GM12873 (cell line): Measurements from ENCODE around the gene PLCL1.

Experiments used
- TF ChIP-seq, protein P1 (sequence below): IDR thresholded peaks from 2 replicates; pipeline ENCODE4 v1.5.1; 2012; ENCODE audit warnings: low read depth, mild to moderate bottlenecking, moderate library complexity, low read length, control low read depth; ENCODE audit not compliant: insufficient read depth; ENCODE audit errors: missing control alignments

PLCL1 gene

DNA sequence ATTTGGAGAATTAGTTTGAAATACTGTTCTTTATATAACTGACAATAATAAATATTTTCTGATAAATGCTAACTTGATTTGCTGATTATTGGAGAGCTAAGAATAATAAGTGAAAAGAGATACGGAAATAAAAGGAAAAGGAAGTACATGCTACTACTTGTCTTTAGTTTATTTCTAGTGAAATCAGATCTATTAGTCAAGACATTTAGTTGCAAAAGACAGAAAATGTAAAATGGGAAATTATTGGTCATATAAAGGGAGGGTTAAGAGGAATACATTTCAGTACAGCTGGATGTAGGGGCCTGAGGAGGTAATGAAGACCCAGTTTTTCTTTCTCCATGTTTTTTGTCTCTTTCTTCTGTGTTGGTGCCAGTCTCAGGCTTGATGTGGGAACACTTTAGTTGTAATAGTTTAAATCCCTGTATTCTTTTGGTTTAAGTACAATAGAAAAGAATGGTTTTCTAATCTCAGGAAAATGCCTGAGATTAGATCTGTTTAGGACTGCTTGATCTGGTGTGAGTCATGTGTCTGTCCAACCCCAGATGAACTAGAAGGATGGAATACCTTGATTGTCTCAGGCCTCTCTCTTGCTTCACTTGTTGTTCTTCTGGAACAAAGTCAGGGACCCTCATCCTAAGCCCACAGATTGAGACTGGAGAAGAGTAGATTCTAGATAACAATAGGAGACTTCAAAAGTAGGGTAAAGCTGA lies 58.0 kb downstream of the PLCL1 start:
- TF ChIP-seq, protein P1, sequence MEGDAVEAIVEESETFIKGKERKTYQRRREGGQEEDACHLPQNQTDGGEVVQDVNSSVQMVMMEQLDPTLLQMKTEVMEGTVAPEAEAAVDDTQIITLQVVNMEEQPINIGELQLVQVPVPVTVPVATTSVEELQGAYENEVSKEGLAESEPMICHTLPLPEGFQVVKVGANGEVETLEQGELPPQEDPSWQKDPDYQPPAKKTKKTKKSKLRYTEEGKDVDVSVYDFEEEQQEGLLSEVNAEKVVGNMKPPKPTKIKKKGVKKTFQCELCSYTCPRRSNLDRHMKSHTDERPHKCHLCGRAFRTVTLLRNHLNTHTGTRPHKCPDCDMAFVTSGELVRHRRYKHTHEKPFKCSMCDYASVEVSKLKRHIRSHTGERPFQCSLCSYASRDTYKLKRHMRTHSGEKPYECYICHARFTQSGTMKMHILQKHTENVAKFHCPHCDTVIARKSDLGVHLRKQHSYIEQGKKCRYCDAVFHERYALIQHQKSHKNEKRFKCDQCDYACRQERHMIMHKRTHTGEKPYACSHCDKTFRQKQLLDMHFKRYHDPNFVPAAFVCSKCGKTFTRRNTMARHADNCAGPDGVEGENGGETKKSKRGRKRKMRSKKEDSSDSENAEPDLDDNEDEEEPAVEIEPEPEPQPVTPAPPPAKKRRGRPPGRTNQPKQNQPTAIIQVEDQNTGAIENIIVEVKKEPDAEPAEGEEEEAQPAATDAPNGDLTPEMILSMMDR, result no peak

DNA sequence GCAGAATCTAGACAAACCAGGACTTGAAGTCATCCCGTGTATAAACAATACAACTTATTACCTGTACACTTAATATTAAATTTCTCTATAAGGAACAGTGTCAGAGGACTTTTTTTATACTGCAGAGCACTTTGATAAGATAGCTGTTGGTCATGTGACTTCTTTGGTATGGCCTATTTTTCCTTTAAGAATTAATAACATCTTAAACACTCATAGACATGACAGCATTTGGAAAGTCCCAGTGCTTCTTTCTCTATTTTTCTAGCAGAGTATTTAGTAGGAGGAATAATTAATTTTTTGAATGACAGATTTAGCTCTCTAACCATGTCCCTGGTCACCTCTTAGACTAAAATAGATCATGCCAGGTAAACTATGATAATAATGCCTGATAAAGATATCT lies 59.4 kb downstream of the PLCL1 start:
- TF ChIP-seq, protein P1, result no peak

DNA sequence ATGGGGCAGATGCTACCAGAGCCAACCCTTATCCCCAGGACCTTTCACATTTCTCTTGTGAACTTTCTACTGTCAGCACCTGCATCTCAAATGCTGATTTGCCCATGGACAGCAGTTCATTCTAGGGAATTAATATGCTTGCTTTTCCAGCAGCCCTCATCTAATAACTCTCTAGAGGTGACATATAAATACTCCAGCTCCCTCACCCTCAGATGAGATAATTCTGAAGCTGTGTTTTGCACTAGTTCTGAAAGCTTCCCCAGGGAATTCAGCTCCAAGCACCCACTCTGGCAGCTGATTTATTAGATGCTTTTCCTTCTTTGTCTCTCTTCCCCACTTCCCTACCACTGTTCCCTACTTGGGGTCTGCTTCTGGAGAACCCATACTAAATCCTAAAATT lies 62.1 kb downstream of the PLCL1 start:
- TF ChIP-seq, protein P1, result no peak

DNA sequence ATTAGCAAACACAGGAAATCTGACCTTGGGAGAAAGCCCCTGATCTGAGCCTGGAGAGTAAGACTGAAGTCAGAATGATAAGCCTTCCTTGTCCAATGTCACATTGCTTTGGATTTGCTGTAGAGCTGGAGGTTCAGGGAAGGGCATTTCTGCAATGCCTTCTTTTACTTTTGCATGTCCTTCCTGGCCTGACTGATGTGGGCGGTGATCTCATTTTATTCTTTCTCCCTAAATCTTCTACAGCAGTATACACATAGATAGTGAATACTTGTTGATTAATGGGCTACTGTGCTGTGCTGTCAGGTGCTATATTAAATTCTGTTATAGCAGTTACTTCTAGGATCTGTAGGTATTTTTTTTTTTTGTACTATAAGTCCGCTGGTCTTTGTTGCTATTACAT lies 62.6 kb downstream of the PLCL1 start:
- TF ChIP-seq, protein P1, result no peak

DNA sequence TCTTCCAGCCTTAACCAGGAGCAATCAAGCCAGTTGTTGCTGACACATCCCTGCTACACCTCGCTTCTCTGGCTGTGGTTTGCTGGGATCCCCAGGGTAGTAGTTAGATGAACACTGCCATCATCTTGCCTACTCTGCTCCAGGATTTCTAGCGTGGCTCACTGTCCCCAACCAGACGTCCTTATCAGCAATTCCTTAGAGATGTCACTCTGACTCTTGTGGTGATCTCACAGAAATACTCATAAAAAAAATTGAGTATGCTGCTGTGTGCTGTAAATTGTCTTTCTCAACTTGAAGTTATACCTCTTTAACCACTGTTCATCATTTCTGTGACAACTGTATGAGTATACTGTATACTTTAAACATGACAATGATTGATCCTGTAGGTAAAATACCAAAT lies 63.2 kb downstream of the PLCL1 start:
- TF ChIP-seq, protein P1, result no peak

DNA sequence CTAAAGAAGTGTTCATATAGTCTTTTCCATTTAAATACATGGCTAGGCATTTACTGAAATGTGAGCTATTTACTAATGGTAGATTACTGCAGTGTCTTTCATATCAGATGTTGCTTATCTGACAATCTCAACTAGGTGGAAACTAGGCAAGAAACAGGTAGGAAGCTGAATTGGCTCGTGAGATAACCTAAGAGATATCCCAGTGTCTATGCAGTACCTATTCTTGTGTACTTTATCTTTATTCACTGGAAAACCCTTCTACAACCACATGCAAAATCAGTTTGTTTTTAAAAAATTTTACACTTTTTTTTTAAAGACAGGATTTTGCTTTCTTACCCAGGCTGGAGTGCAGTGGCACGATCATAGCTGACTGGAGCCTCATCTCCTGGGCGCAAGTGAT lies 63.8 kb downstream of the PLCL1 start:
- TF ChIP-seq, protein P1, result no peak

DNA sequence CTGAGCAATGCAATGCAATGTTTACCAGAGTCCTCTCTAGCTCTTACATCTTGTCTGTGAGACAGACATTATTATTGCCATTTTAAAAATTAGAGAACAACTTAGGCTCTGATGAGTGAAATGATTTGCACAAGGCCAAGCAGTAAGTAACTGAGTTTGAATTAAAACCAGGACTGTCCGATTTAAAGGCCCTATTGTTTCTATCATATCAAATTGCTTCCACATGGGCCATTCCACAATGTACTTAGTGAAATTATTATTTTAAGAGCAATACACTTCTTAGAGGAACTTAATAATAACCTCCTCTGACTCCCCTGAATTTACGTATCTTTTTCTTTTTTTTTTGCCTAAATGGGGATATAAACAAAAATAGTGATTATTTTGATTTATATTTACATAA lies 64.6 kb downstream of the PLCL1 start:
- TF ChIP-seq, protein P1, result no peak
